Neural cell (in vitro differentiated cells): ENCODE results near the gene ID4. TPM values are rescaled to one million over a fixed set of nuclear protein-coding genes. Genes with fewer than 3 reads are reported as not detected.

Experiments
- H2AFZ ChIP-seq: fragments of 200-600, 300-800 bp; sonication (generic), shearing (Covaris generic); 2 replicates; pipeline ENCODE4 v1.6.0; 2014; ENCODE audit warnings: low read depth, mild to moderate bottlenecking, antibody characterized with exemption, low read length, moderate library complexity
- H3F3A ChIP-seq: fragments of 200-600 bp; shearing (Covaris generic); 2 replicates; pipeline ENCODE4 v1.6.1; 2016; ENCODE audit warnings: mild to moderate bottlenecking, moderate library complexity, mixed read lengths, antibody characterized with exemption, low read length; ENCODE audit not compliant: insufficient read depth, poor library complexity, severe bottlenecking
- H3K27ac ChIP-seq: fragments of 200-600, 300-800 bp; sonication (generic), shearing (Covaris generic); 2 replicates; pipeline ENCODE4 v1.5.1; 2014; ENCODE audit warnings: mild to moderate bottlenecking, low read length, moderate library complexity
- H3K27me3 ChIP-seq: fragments of 300-800, 200-600 bp; sonication (generic), shearing (Covaris generic); 2 replicates; pipeline ENCODE4 v1.6.0; 2014; ENCODE audit warnings: mild to moderate bottlenecking, low read depth, low read length, moderate library complexity; ENCODE audit not compliant: insufficient read depth
- H3K36me3 ChIP-seq: fragments of 300-800, 200-600 bp; sonication (generic), shearing (Covaris generic); 2 replicates; pipeline ENCODE4 v1.5.1; 2014; ENCODE audit warnings: mild to moderate bottlenecking, antibody characterized with exemption, low read length, moderate library complexity; ENCODE audit not compliant: insufficient read depth
- H3K4me2 ChIP-seq: fragments of 300-800, 200-600 bp; sonication (generic), shearing (Covaris generic); 2 replicates; pipeline ENCODE4 v1.6.0; 2014; ENCODE audit warnings: mild to moderate bottlenecking, low read length
- H3K4me3 ChIP-seq: fragments of 300-800, 200-600 bp; sonication (generic), shearing (Covaris generic); 2 replicates; pipeline ENCODE4 v1.5.1; 2014; ENCODE audit warnings: mild to moderate bottlenecking, low read length, moderate library complexity
- H3K79me2 ChIP-seq: fragments of 200-600 bp; shearing (Covaris generic); replicated peaks from 2 replicates; pipeline ENCODE4 v1.6.0; 2014; ENCODE audit warnings: mild to moderate bottlenecking, low read length, moderate library complexity; ENCODE audit not compliant: insufficient read depth
- H3K9ac ChIP-seq: fragments of 300-800, 200-600 bp; sonication (generic), shearing (Covaris generic); 2 replicates; pipeline ENCODE4 v1.6.1; 2016; ENCODE audit warnings: mild to moderate bottlenecking, low read length, mixed read lengths
- H3K9me2 ChIP-seq: fragments of 200-600 bp; shearing (Covaris generic); 2 replicates; pipeline ENCODE4 v1.6.1; 2016; ENCODE audit warnings: mild to moderate bottlenecking, low read length, mixed read lengths; ENCODE audit not compliant: insufficient read depth
- H3K9me3 ChIP-seq: fragments of 200-600, 300-800 bp; sonication (generic), shearing (Covaris generic); 2 replicates; pipeline ENCODE4 v1.6.1; 2016; ENCODE audit warnings: mild to moderate bottlenecking, mixed run types, low read length, moderate library complexity, mixed read lengths
- H4K20me1 ChIP-seq: fragments of 200-600 bp; shearing (Covaris generic); 2 replicates; pipeline ENCODE4 v1.6.1; 2016; ENCODE audit warnings: mild to moderate bottlenecking, mixed run types; ENCODE audit not compliant: insufficient read depth
- CTCF ChIP-seq: fragments of 450-650 bp; IDR thresholded peaks from 2 replicates; pipeline ENCODE4 v1.5.1; 2014; ENCODE audit warnings: antibody characterized with exemption, mild to moderate bottlenecking, moderate library complexity; ENCODE audit not compliant: poor library complexity, severe bottlenecking
- EP300 ChIP-seq: fragments of 450-650 bp; conservative IDR thresholded peaks from 2 replicates; pipeline ENCODE4 v1.6.1; 2014; ENCODE audit warnings: antibody characterized with exemption, mild to moderate bottlenecking, moderate library complexity; ENCODE audit not compliant: poor library complexity, severe bottlenecking
- EZH2 ChIP-seq: fragments of 200-600, 300-800 bp; shearing (Covaris generic), sonication (generic); IDR thresholded peaks from 2 replicates; pipeline ENCODE4 v1.6.1; 2014; ENCODE audit warnings: antibody characterized with exemption, low read length, borderline replicate concordance, mild to moderate bottlenecking; ENCODE audit not compliant: insufficient read depth, poor library complexity, severe bottlenecking
- MXI1 ChIP-seq: fragments of 450-650 bp; conservative IDR thresholded peaks from 2 replicates; pipeline ENCODE4 v1.6.1; 2014; ENCODE audit warnings: antibody characterized with exemption, mild to moderate bottlenecking; ENCODE audit not compliant: poor library complexity, severe bottlenecking
- POLR2AphosphoS5 ChIP-seq: IDR thresholded peaks from 2 replicates; pipeline ENCODE4 v1.6.1; 2012
- RAD21 ChIP-seq: fragments of 450-650 bp; conservative IDR thresholded peaks from 2 replicates; pipeline ENCODE4 v1.6.1; 2014; ENCODE audit warnings: antibody characterized with exemption, mild to moderate bottlenecking, moderate library complexity
- REST ChIP-seq: IDR thresholded peaks from 2 replicates; pipeline ENCODE4 v1.6.1; 2012; ENCODE audit warnings: borderline replicate concordance
- SMC3 ChIP-seq: fragments of 450-650 bp; conservative IDR thresholded peaks from 2 replicates; pipeline ENCODE4 v1.6.1; 2014; ENCODE audit warnings: antibody characterized with exemption, mild to moderate bottlenecking, moderate library complexity; ENCODE audit not compliant: poor library complexity
- TAF1 ChIP-seq: IDR thresholded peaks from 2 replicates; pipeline ENCODE4 v1.6.1; 2012; ENCODE audit warnings: low read depth
- polyA plus RNA-seq: library from polyadenylated mRNA; depleted of rRNA; stranded (reverse); fragments of >200 nt; gene quantifications from 2 replicates; pipeline ENCODE4 v1.2.3, GENCODE V29; 2014

Gene ID4
- polyA plus RNA-seq, 1 donor from 2014 or later = 506 TPM

- no peak overlapping the region for H3K4me2 ChIP-seq
- no peak overlapping the region for H3K9ac ChIP-seq
- no peaks in the 10 kb centered on the region for H3K9me3 ChIP-seq
- H3K27me3 ChIP-seq = no peaks in the 10 kb centered on the region
- no peaks in the 10 kb centered on the region for H3F3A ChIP-seq
- no peaks in the 10 kb centered on the region for H3K9me2 ChIP-seq
- H3K36me3 ChIP-seq = no peaks in the 10 kb centered on the region
- H3K27ac ChIP-seq = no peak overlapping the region
- TF ChIP-seq POLR2AphosphoS5 (no peak), MXI1 (no peak), TAF1 (no peak), REST (no peak), EP300 (no peak), RAD21 (no peak), EZH2 (no peak), SMC3 (no peak)
- H3K4me3 ChIP-seq = no peak overlapping the region
- H4K20me1 ChIP-seq = no peaks in the 10 kb centered on the region
- no peak overlapping the region for H2AFZ ChIP-seq
- no peaks in the 10 kb centered on the region for H3K79me2 ChIP-seq
Measured at GRCh38 chr6:19857703-19858102, 20.5 kb downstream of the ID4 start.

DNA sequence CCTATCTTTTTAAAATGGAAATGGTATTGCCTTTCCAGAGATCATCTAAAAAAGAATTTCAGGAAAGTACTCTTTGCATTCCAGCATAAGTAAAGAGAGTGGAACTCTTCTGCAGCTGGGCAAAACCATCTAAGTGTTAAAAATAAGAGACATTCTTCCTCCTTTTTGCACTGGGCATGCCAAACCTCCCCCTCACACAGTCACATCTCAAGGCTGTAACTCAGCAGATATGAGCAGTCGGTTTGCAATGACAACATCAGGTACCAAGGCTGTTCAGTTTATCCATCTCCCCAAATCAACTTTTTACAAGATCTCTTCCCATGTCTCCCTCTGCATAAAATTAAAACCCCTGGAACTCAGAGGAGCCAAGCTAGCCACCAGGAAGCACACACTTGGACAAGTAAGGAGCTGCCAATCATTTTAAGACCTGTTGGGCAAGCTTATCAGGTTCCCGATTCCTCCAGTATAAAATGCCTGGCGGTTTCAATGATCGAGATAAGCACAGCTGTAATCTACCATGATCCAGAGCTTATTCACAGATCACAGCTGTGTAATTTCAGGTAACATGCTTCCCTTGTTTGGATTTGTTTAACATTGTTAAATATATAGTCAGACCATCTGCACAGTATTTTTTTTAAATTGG lies 23.2 kb downstream of the ID4 start:
- no peak overlapping the region for H3K4me3 ChIP-seq
- H3F3A ChIP-seq = peaks cover 9% of the 10 kb centered on the region
- no peaks in the 10 kb centered on the region for H3K9me3 ChIP-seq
- TF ChIP-seq RAD21 = no peak
- no peak for TF ChIP-seq CTCF
- no peak for TF ChIP-seq POLR2AphosphoS5
- no peak for TF ChIP-seq REST
- TF ChIP-seq SMC3 = no peak
- TF ChIP-seq EZH2 = no peak
- TF ChIP-seq TAF1 = no peak
- no peak for TF ChIP-seq EP300
- no peak for TF ChIP-seq MXI1
- no peaks in the 10 kb centered on the region for H3K36me3 ChIP-seq
- H2AFZ ChIP-seq = no peak overlapping the region
- no peak overlapping the region for H3K9ac ChIP-seq
- H3K27me3 ChIP-seq = no peaks in the 10 kb centered on the region
- H3K79me2 ChIP-seq = no peaks in the 10 kb centered on the region
- no peak overlapping the region for H3K27ac ChIP-seq
- no peak overlapping the region for H3K4me2 ChIP-seq
- H3K9me2 ChIP-seq = no peaks in the 10 kb centered on the region
- no peaks in the 10 kb centered on the region for H4K20me1 ChIP-seq
